WERI-Rb-1 (cell line): ENCODE data around the gene TAL2.

Source experiments
- DNase-seq: peaks from one replicate; pipeline ENCODE4 v3.0.0-alpha.2; 2020
- H3K27ac ChIP-seq: fragments of 250-450 bp; sonication (Bioruptor Pico); 2 replicates; pipeline ENCODE4 v1.5.1; 2020; ENCODE audit warnings: mild to moderate bottlenecking, moderate library complexity
- H3K27me3 ChIP-seq: fragments of 250-450 bp; sonication (Bioruptor Pico); 2 replicates; pipeline ENCODE4 v1.5.1; 2021; ENCODE audit warnings: mild to moderate bottlenecking, low read depth, moderate library complexity; ENCODE audit not compliant: insufficient read depth, severe bottlenecking
- H3K36me3 ChIP-seq: fragments of 250-450 bp; sonication (Bioruptor Pico); 2 replicates; pipeline ENCODE4 v1.5.1; 2020; ENCODE audit warnings: mild to moderate bottlenecking, moderate library complexity
- H3K4me3 ChIP-seq: 2 replicates; pipeline ENCODE4 v1.5.1; 2011; ENCODE audit warnings: low read depth, mild to moderate bottlenecking, control low read depth, low read length
- H3K9me3 ChIP-seq: fragments of 250-450 bp; sonication (Bioruptor Pico); 2 replicates; pipeline ENCODE4 v1.5.1; 2021; ENCODE audit warnings: mild to moderate bottlenecking, moderate library complexity; ENCODE audit not compliant: severe bottlenecking
- TF ChIP-seq, protein P1 (sequence below): IDR thresholded peaks from 2 replicates; pipeline ENCODE4 v1.5.1; 2011; ENCODE audit warnings: low read depth, mild to moderate bottlenecking, control low read depth, inconsistent platforms, low read length

Gene TAL2

DNA sequence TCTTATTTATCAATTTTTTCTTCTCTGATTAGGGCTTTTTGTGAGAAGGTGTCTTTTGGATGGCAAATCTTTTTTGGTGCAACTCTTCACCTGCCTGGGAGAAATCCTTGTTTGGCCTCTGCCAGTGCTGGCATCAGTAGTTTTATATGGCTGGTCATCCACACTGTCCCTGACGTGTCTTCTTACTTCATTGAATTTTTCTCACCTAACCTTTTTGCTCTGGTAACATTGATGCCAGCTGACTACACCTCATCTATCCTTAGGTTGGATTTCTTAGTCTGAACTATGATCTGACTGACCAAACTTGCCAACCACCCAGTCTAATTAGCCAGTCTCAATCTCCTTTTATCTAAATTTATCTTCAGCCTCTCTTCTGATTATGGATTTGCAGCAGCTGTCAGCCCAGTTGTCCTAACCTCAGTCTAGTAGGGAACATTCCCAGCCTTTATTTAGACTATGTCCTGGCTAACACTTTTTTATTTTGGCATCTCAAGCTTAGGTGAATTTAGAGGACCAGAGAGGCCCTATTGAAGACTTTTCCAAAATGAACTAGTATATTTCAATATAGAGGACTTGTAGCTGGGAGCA, 21.5 kb downstream of the TAL2 start:
- Histone ChIP-seq H3K36me3 (no peaks in the 10 kb centered on the region), H3K27me3 (no peaks in the 10 kb centered on the region), H3K9me3 (peaks cover 3% of the 10 kb centered on the region), H3K27ac (no peak overlapping the region; the same call in 1 of the 2 replicates), H3K4me3 (no peak overlapping the region)
- TF ChIP-seq, protein P1, sequence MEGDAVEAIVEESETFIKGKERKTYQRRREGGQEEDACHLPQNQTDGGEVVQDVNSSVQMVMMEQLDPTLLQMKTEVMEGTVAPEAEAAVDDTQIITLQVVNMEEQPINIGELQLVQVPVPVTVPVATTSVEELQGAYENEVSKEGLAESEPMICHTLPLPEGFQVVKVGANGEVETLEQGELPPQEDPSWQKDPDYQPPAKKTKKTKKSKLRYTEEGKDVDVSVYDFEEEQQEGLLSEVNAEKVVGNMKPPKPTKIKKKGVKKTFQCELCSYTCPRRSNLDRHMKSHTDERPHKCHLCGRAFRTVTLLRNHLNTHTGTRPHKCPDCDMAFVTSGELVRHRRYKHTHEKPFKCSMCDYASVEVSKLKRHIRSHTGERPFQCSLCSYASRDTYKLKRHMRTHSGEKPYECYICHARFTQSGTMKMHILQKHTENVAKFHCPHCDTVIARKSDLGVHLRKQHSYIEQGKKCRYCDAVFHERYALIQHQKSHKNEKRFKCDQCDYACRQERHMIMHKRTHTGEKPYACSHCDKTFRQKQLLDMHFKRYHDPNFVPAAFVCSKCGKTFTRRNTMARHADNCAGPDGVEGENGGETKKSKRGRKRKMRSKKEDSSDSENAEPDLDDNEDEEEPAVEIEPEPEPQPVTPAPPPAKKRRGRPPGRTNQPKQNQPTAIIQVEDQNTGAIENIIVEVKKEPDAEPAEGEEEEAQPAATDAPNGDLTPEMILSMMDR: no peak
- DNase-seq: no peak

DNA sequence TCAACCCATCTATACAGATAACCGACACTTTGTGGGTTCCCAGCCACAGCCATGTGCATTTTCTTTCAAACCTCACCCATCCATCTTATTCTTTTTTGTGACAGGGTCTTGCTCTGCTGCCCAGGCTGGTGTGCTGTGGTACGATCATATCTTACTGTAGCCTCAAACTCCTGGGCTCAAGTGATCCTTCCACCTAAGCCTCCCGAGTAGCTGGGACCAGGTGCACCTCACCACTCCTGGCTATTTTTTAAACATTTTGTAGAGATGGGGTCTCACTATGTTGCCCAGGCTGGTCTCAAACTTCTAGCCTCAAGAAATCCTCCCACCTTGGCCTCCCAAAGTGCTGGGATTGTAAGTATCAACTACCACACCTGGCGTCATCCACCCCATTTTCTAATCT, 24.7 kb downstream of the TAL2 start:
- TF ChIP-seq, protein P1: no peak
- Histone ChIP-seq H3K27ac (no peak overlapping the region), H3K4me3 (no peak overlapping the region), H3K27me3 (no peaks in the 10 kb centered on the region), H3K36me3 (no peaks in the 10 kb centered on the region), H3K9me3 (peaks cover 3% of the 10 kb centered on the region)
- DNase-seq: no peak

DNA sequence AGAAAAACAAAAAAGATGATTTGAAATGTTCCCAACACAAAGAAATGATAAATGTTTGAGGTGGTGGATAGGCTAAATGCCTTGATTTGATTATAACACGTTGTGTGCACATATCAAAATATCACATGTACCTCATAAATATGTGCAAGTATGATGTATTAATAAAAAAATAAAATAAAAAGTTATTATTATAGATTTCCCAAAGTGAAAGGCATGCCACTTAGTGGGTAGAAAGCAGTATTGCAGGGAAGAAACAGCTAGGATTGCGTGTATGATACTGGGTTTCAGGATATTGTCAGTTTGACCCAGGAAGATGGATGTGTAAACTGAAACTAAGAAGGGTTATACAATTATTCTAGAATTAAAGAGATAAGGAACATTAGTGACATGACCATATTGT, 28.5 kb downstream of the TAL2 start:
- Histone ChIP-seq H3K9me3 (no peaks in the 10 kb centered on the region), H3K27ac (no peak overlapping the region), H3K36me3 (no peaks in the 10 kb centered on the region), H3K27me3 (no peaks in the 10 kb centered on the region), H3K4me3 (no peak overlapping the region)
- DNase-seq: no peak
- TF ChIP-seq, protein P1: peak; percentile 46

DNA sequence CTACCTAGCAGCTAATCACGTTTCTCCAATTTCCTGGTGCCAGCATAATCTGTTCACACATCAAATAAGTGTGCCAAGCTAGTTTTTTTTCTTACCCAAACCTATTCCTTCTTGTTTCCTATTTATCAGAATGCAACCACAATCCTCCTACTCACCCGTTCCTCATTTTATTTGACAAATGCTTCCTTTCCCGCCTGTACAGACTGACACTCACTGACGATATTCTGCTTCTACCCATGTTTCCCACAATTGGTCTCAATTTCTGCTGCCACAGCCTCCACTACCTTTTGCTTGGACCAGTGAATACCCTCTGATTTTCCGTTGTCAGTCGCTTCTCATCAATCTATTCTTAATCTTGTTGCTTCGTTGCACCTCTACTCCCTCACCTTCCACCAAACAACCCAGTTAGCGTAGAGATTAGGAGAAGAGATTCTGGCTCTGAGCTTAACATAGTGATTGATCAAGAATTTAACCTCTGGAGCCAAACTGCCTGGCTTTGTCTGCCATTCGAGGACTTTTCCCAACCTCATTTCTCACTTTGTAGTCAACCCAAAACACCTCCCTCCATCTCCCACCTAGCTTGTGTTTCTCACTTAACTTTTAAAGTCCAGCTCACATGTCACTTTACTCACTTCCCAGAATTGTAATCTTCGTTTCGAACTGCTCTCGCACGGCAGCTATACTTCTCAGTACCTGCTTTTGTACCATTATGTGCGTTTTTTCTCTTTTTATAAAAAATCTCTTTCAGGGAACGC, 31.4 kb downstream of the TAL2 start:
- H3K27me3 ChIP-seq: no peaks in the 10 kb centered on the region
- H3K36me3 ChIP-seq: peaks cover 10% of the 10 kb centered on the region
- peak overlapping the region; percentile 76 for H3K27ac ChIP-seq
- no peak for DNase-seq
- H3K9me3 ChIP-seq: no peaks in the 10 kb centered on the region
- H3K4me3 ChIP-seq: peak overlapping the region; percentile 68
- TF ChIP-seq, protein P1: no peak

DNA sequence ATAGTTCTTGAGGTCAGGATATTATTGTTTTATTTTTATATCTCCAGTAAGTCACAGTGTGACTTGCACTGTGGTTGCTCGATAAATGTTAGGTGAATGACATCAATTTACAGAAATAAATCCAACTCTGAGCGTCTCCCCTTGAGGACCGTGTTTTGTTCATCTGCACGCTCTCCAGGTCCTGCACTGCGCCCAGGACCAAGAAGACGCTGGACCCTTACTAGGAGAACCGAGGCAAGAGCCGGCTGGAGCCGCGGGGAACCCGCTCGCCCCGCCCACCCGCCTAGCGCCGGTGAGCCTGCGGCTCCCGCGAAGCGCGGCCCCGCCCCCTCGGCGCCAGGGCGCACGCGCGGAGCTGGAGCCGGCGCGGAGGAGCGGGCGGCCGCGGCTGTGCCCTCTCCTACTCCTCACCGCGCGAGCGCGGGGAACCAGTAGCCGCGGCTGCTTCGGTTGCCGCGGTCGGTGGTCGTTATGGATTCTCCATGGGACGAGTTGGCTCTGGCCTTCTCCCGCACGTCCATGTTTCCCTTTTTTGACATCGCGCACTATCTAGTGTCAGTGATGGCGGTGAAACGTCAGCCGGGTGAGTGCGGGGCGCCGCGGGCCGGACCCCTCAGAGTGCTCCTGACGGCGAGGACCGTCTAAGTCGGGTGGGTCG, 32.1 kb downstream of the TAL2 start, which contains the start of gene TMEM38B:
Gene TMEM38B, plus strand, starts transcription at position 352 of the 658 bp plus-strand sequence. Its CDS starts 120 bp downstream, at position 472.
- peak within 1 kb of the TSS; percentile 76 for H3K27ac ChIP-seq
- H3K27me3 ChIP-seq: no peaks in the 10 kb centered on the region
- H3K4me3 ChIP-seq: peak within 1 kb of the TSS; percentile 68
- peak; percentile 87 for DNase-seq
- TF ChIP-seq, protein P1: no peak
- peaks cover 10% of the 10 kb centered on the region for H3K36me3 ChIP-seq
- H3K9me3 ChIP-seq: no peaks in the 10 kb centered on the region
